Stimulated activated CD8-positive, alpha-beta memory T cell treated with anti-CD3 and anti-CD28 coated beads, Interleukin-12 subunit alpha, Interleukin-12 subunit beta, amount 100 ng/mL, for 24 hours (primary cell): ENCODE measurements around the gene MMP15.
"Not testable (repeated sequence)": the region's sequence is repeated elsewhere in the genome, so short reads cannot be mapped to it uniquely, and the experiment has no call there.

Experiments
- DNase-seq: peaks from one replicate; pipeline ENCODE4 v3.0.0-alpha.2; 2020; ENCODE audit errors: extremely low read depth

Gene MMP15

GRCh38 chr16:58049232-58050185 is 24.0 kb downstream of the MMP15 start:
- no peak for DNase-seq

- no peak for DNase-seq
Observed at GRCh38 chr16:58051296-58051695, 25.7 kb downstream of the MMP15 start.

GRCh38 chr16:58051821-58052603 is 26.5 kb downstream of the MMP15 start:
- DNase-seq: no peak

GRCh38 chr16:58053682-58054005 is 28.1 kb downstream of the MMP15 start:
- no peak for DNase-seq

GRCh38 chr16:58054289-58054688 is 28.7 kb downstream of the MMP15 start:
- no peak for DNase-seq

GRCh38 chr16:58056580-58056979 is 31.0 kb downstream of the MMP15 start:
- no peak for DNase-seq

- no peak for DNase-seq
Observed at GRCh38 chr16:58057121-58057520, 31.6 kb downstream of the MMP15 start.

- DNase-seq: no peak
Observed at GRCh38 chr16:58057784-58058183, 32.2 kb downstream of the MMP15 start.

GRCh38 chr16:58062821-58063220 is 37.3 kb downstream of the MMP15 start:
- DNase-seq: no peak

- no peak for DNase-seq
Observed at GRCh38 chr16:58063377-58064076, 38.0 kb downstream of the MMP15 start.

- no peak for DNase-seq
Observed at GRCh38 chr16:58070585-58070984, 45.0 kb downstream of the MMP15 start.

- DNase-seq: not testable (repeated sequence)
Observed at GRCh38 chr16:58072134-58072533, 46.6 kb downstream of the MMP15 start.

GRCh38 chr16:58073086-58073485 is 47.5 kb downstream of the MMP15 start:
- DNase-seq: not testable (repeated sequence)

GRCh38 chr16:58074657-58075056 is 49.1 kb downstream of the MMP15 start:
- no peak for DNase-seq

- no peak for DNase-seq
Observed at GRCh38 chr16:58076514-58076913, 51.0 kb downstream of the MMP15 start.

- DNase-seq: no peak
Observed at GRCh38 chr16:58077796-58078195, 52.2 kb downstream of the MMP15 start.

- not testable (repeated sequence) for DNase-seq
Observed at GRCh38 chr16:58080657-58081056, 55.1 kb downstream of the MMP15 start.

- DNase-seq: no peak
Observed at GRCh38 chr16:58082381-58082780, 56.8 kb downstream of the MMP15 start.

- DNase-seq: no peak
Observed at GRCh38 chr16:58084635-58085034, 59.1 kb downstream of the MMP15 start.

- no peak for DNase-seq
Observed at GRCh38 chr16:58085171-58085570, 59.6 kb downstream of the MMP15 start.

GRCh38 chr16:58085584-58086251 is 60.2 kb downstream of the MMP15 start:
- no peak for DNase-seq
